Mesodermal cell (in vitro differentiated cells): Measurements from ENCODE around the gene APBB1.
A peak's percentile ranks its signal among the peaks of the same experiment; 100 is the strongest.
"Not testable (repeated sequence)": the region's sequence is repeated elsewhere in the genome, so short reads cannot be mapped to it uniquely, and the experiment has no call there.

Source experiments
- H3K27ac ChIP-seq: 2 replicates; pipeline ENCODE4 v1.7.0; 2013; ENCODE audit warnings: mild to moderate bottlenecking, low read depth, low read length, moderate library complexity; ENCODE audit not compliant: severe bottlenecking
- H3K36me3 ChIP-seq: 2 replicates; pipeline ENCODE4 v1.7.1; 2013; ENCODE audit warnings: mild to moderate bottlenecking, low read length, moderate library complexity; ENCODE audit not compliant: control insufficient read depth, insufficient read depth
- H3K4me1 ChIP-seq: one replicate; pipeline ENCODE4 v1.7.1; 2013; ENCODE audit warnings: mild to moderate bottlenecking, low read length; ENCODE audit not compliant: insufficient read depth, control insufficient read depth, poor library complexity, severe bottlenecking
- H3K4me3 ChIP-seq: 2 replicates; pipeline ENCODE4 v1.7.0; 2013; ENCODE audit warnings: low read length, control low read depth, mild to moderate bottlenecking; ENCODE audit not compliant: insufficient read depth, poor library complexity, severe bottlenecking; ENCODE audit errors: extremely low read depth
- H3K9me3 ChIP-seq: 2 replicates; pipeline ENCODE4 v1.7.1; 2013; ENCODE audit warnings: mild to moderate bottlenecking, low read length, moderate library complexity; ENCODE audit not compliant: control insufficient read depth
- WGBS, 2 experiments: methylation state at CpG; one replicate each; pipeline ENCODE4 v1.1.5; 2013; ENCODE audit warnings: missing lambda C conversion rate in 2 of 2; ENCODE audit not compliant: insufficient coverage in 2 of 2; 5-methylcytosine and 5-hydroxymethylcytosine counted together

APBB1 gene

GRCh38 chr11:6402561-6402981 is 16.3 kb downstream of the APBB1 start:
- Histone ChIP-seq H3K4me3 (no peak overlapping the region), H3K4me1 (peaks cover 16% of the 10 kb centered on the region), H3K27ac (no peak overlapping the region), H3K9me3 (no peaks in the 10 kb centered on the region), H3K36me3 (peaks cover 23% of the 10 kb centered on the region)
- 89 to 93% methylated on average over 6 to 7 of the region's 7 CpGs for WGBS, 2 experiments

GRCh38 chr11:6402061-6402470 is 16.8 kb downstream of the APBB1 start:
- 91 to 95% methylated on average over 9 to 12 of the region's 12 CpGs for whole genome bisulfite sequencing, 2 experiments
- H3K4me3 ChIP-seq = no peak overlapping the region

GRCh38 chr11:6401464-6401863 is 17.4 kb downstream of the APBB1 start:
- H3K4me3 ChIP-seq = no peak overlapping the region
- H3K4me1 ChIP-seq = peaks cover 22% of the 10 kb centered on the region
- no peak overlapping the region for H3K27ac ChIP-seq
- H3K9me3 ChIP-seq = no peaks in the 10 kb centered on the region
- H3K36me3 ChIP-seq = peaks cover 23% of the 10 kb centered on the region
- WGBS, 2 experiments = 98 to 100% methylated on average over 2 to 6 of the region's 7 CpGs

More at GRCh38 chr11:6402061-6402470, 16.8 kb downstream of the APBB1 start:
- H3K27ac ChIP-seq = no peak overlapping the region
- peaks cover 21% of the 10 kb centered on the region for H3K4me1 ChIP-seq
- peaks cover 23% of the 10 kb centered on the region for H3K36me3 ChIP-seq
- H3K9me3 ChIP-seq = no peaks in the 10 kb centered on the region

- 94 to 98% methylated on average over 10 of the region's 15 CpGs for WGBS, 2 experiments
- H3K4me3 ChIP-seq = no peak overlapping the region
- peaks cover 27% of the 10 kb centered on the region for H3K36me3 ChIP-seq
- no peaks in the 10 kb centered on the region for H3K9me3 ChIP-seq
- peaks cover 22% of the 10 kb centered on the region for H3K4me1 ChIP-seq
- no peak overlapping the region for H3K27ac ChIP-seq
Measured at GRCh38 chr11:6400431-6401345, 18.2 kb downstream of the APBB1 start.

- Histone ChIP-seq H3K9me3 (no peaks in the 10 kb centered on the region), H3K4me3 (no peak overlapping the region), H3K36me3 (peaks cover 17% of the 10 kb centered on the region), H3K4me1 (peaks cover 16% of the 10 kb centered on the region), H3K27ac (peak overlapping the region; percentile 2)
- WGBS, 2 experiments = 75 to 76% methylated on average over 3 of the region's 3 CpGs
Measured at GRCh38 chr11:6397636-6398035, 21.3 kb downstream of the APBB1 start.

- WGBS, 2 experiments = 75 to 86% methylated on average over 1 of the region's 1 CpG
- Histone ChIP-seq H3K9me3 (no peaks in the 10 kb centered on the region), H3K4me3 (no peak overlapping the region), H3K4me1 (peaks cover 12% of the 10 kb centered on the region), H3K27ac (no peak overlapping the region), H3K36me3 (peaks cover 17% of the 10 kb centered on the region)
Measured at GRCh38 chr11:6397156-6397555, 21.7 kb downstream of the APBB1 start.

GRCh38 chr11:6395470-6396060 is 23.3 kb downstream of the APBB1 start:
- Histone ChIP-seq H3K4me3 (no peak overlapping the region), H3K27ac (no peak overlapping the region), H3K36me3 (peaks cover 9% of the 10 kb centered on the region), H3K4me1 (peaks cover 12% of the 10 kb centered on the region), H3K9me3 (no peaks in the 10 kb centered on the region)
- 91 to 93% methylated on average over 7 to 10 of the region's 16 CpGs for WGBS, 2 experiments

- H3K4me1 ChIP-seq = peaks cover 15% of the 10 kb centered on the region
- no peak overlapping the region for H3K27ac ChIP-seq
- WGBS, 2 experiments = 91 to 95% methylated on average over 11 to 16 of the region's 16 CpGs
- H3K36me3 ChIP-seq = peaks cover 7% of the 10 kb centered on the region
- H3K4me3 ChIP-seq = no peak overlapping the region
- no peaks in the 10 kb centered on the region for H3K9me3 ChIP-seq
Measured at GRCh38 chr11:6393989-6394670, 24.8 kb downstream of the APBB1 start.

GRCh38 chr11:6392251-6392650 is 26.6 kb downstream of the APBB1 start:
- not testable (repeated sequence) for H3K4me3 ChIP-seq, H3K36me3 ChIP-seq, H3K9me3 ChIP-seq, H3K27ac ChIP-seq, H3K4me1 ChIP-seq
- no CpG with 5 or more reads among the region's 4 CpGs for WGBS, 2 experiments

GRCh38 chr11:6391537-6392134 is 27.3 kb downstream of the APBB1 start:
- 94 to 96% methylated on average over 13 to 15 of the region's 18 CpGs for WGBS, 2 experiments
- H3K9me3 ChIP-seq = no peaks in the 10 kb centered on the region
- peaks cover 5% of the 10 kb centered on the region for H3K4me1 ChIP-seq
- no peak overlapping the region for H3K4me3 ChIP-seq
- no peak overlapping the region for H3K27ac ChIP-seq
- peaks cover 7% of the 10 kb centered on the region for H3K36me3 ChIP-seq
